ENCODE results near the gene PTPRD.

The PTPRD gene

DNA sequence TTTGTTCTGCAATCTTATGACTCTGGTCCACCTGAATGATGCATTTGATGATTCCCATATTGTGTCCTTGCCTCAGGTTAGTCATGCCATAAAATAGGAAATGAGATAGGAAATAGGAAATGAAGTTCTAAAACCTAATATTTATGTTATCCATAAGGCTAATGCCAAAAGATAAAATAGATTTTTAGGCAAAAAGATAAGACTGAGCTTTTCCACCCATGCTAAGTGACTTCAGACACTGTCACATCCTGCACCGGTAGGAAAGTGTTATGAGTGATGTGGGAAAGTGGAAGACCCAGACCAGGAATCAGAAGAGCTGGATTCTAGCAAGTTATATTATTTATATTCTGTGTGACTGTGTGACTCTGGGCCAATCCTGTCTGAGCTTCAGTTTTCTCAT is 2212.4 kb downstream of the PTPRD start:
- no peaks in the 10 kb centered on the region for H3K27me3 ChIP-seq (ENCODE audit: control insufficient read depth, insufficient read depth, low read length, poor library complexity, severe bottlenecking)

DNA sequence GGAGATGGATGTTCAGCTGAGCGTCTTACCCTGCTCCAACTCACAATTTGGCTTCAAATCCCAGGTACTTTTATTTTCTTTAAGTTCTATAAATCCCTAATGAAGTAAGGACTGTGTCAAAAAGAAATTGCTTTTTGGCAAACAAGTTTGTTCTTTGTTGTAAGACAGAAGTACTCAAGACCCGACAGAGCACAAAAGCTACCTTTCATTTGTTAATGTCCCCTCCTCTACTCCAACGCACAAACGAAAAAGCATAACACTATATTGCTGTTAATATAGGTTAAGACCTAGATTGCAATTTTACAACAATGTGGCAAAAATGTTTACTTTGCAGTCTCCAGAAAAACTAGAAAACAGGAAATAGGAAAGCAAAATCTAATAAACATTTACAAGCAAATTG is 2217.8 kb downstream of the PTPRD start:
- Histone ChIP-seq H3K4me1 (ENCODE audit: control insufficient read depth, insufficient read depth, low read length) (no peaks in the 10 kb centered on the region), H3K9me3 (ENCODE audit: control insufficient read depth, low read length) (no peaks in the 10 kb centered on the region), H3K36me3 (ENCODE audit: control insufficient read depth, insufficient read depth, low read length) (no peaks in the 10 kb centered on the region), H3K4me3 (ENCODE audit: insufficient read depth, low read depth, low read length) (no peak overlapping the region), H3K27ac (ENCODE audit: insufficient read depth, low read depth, low read length, poor library complexity, severe bottlenecking) (no peak overlapping the region), H3K27me3 (ENCODE audit: control insufficient read depth, insufficient read depth, low read length, poor library complexity, severe bottlenecking) (no peaks in the 10 kb centered on the region)
- WGBS, 2 experiments = 48 to 71% methylated on average over 2 of the region's 4 CpGs

More for the DNA sequence above, 2212.4 kb downstream of the PTPRD start:
- WGBS, 2 experiments = 93 to 100% methylated on average over 1 of the region's 1 CpG
- no peak overlapping the region for H3K27ac ChIP-seq (ENCODE audit: insufficient read depth, low read depth, low read length, poor library complexity, severe bottlenecking)
- H3K4me3 ChIP-seq (ENCODE audit: insufficient read depth, low read depth, low read length) = no peak overlapping the region
- H3K36me3 ChIP-seq (ENCODE audit: control insufficient read depth, insufficient read depth, low read length) = no peaks in the 10 kb centered on the region
- peaks cover 15% of the 10 kb centered on the region for H3K4me1 ChIP-seq (ENCODE audit: control insufficient read depth, insufficient read depth, low read length)
- H3K9me3 ChIP-seq (ENCODE audit: control insufficient read depth, low read length) = no peaks in the 10 kb centered on the region

GRCh38 chr9:8394341-8394740 is 2218.5 kb downstream of the PTPRD start:
- 91 to 100% methylated on average over 1 of the region's 1 CpG for WGBS, 2 experiments
- H3K9me3 ChIP-seq (ENCODE audit: control insufficient read depth, low read length) = no peaks in the 10 kb centered on the region
- no peak overlapping the region for H3K4me3 ChIP-seq (ENCODE audit: insufficient read depth, low read depth, low read length)
- H3K36me3 ChIP-seq (ENCODE audit: control insufficient read depth, insufficient read depth, low read length) = no peaks in the 10 kb centered on the region
- H3K27me3 ChIP-seq (ENCODE audit: control insufficient read depth, insufficient read depth, low read length, poor library complexity, severe bottlenecking) = no peaks in the 10 kb centered on the region
- no peaks in the 10 kb centered on the region for H3K4me1 ChIP-seq (ENCODE audit: control insufficient read depth, insufficient read depth, low read length)
- no peak overlapping the region for H3K27ac ChIP-seq (ENCODE audit: insufficient read depth, low read depth, low read length, poor library complexity, severe bottlenecking)

DNA sequence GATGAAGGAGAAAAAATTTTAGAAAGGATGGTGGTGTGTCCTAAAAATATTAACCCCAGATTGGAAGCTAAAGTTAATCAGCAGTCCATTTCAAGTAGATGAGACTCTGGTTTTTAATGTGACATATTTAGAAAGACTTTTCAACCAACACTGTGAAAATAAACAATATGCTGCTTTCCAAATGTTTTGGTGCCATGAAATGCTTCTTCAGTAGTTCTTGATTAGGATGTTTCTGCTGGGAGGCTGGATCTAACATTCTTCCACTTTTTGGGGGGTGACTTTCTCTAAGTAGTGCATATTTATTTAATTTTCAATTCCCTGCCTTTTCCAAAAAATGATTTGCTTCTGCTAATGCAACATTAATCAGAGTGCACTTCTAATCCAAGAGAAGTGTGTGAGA is 2219.9 kb downstream of the PTPRD start:
- H3K4me3 ChIP-seq (ENCODE audit: insufficient read depth, low read depth, low read length) = no peak overlapping the region
- H3K4me1 ChIP-seq (ENCODE audit: control insufficient read depth, insufficient read depth, low read length) = no peaks in the 10 kb centered on the region

DNA sequence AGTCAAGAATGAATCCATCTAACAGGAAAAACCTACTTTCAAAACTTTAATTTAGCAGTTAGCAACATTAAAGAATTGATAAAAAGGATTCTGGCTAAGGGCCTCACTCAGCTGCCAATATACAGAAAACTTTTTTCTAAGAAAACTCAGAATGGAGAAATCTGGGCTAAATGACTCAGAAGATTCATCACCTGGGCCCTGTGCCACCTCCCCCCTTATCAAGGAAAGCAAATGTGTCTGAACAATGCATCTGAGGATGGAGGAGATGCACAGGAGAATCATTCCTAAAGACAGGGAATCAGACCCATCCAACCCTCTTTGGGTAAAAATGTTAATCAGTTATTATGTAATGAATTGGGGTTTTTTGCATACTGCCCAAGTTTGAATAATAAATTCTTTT is 2221.2 kb downstream of the PTPRD start:
- no peak overlapping the region for H3K4me3 ChIP-seq (ENCODE audit: insufficient read depth, low read depth, low read length)
- no peak overlapping the region for H3K27ac ChIP-seq (ENCODE audit: insufficient read depth, low read depth, low read length, poor library complexity, severe bottlenecking)
- H3K4me1 ChIP-seq (ENCODE audit: control insufficient read depth, insufficient read depth, low read length) = no peaks in the 10 kb centered on the region
- no peaks in the 10 kb centered on the region for H3K9me3 ChIP-seq (ENCODE audit: control insufficient read depth, low read length)
- no peaks in the 10 kb centered on the region for H3K36me3 ChIP-seq (ENCODE audit: control insufficient read depth, insufficient read depth, low read length)
- H3K27me3 ChIP-seq (ENCODE audit: control insufficient read depth, insufficient read depth, low read length, poor library complexity, severe bottlenecking) = no peaks in the 10 kb centered on the region

More for the DNA sequence above, 2219.9 kb downstream of the PTPRD start:
- Histone ChIP-seq H3K27me3 (ENCODE audit: control insufficient read depth, insufficient read depth, low read length, poor library complexity, severe bottlenecking) (no peaks in the 10 kb centered on the region), H3K27ac (ENCODE audit: insufficient read depth, low read depth, low read length, poor library complexity, severe bottlenecking) (no peak overlapping the region), H3K9me3 (ENCODE audit: control insufficient read depth, low read length) (no peaks in the 10 kb centered on the region), H3K36me3 (ENCODE audit: control insufficient read depth, insufficient read depth, low read length) (no peaks in the 10 kb centered on the region)

DNA sequence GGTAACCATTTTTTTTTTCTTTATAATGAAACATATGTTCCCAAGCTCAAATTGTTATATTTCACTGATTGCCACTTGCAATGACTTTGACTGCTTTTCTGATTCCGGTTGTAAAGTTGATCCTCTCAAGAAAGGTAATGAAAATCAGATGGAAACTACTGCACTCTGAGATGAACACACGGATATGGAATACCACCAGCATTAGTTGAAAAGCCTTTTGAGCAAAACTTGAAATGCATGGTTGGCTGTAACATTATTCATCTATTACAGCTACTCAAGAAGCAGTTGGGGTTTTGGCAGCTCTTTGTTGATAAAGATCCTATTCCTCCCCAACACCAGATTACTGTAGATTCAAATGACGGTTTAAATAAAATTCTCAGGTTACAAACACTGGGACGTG is 2221.7 kb downstream of the PTPRD start:
- Histone ChIP-seq H3K4me1 (ENCODE audit: control insufficient read depth, insufficient read depth, low read length) (no peaks in the 10 kb centered on the region), H3K36me3 (ENCODE audit: control insufficient read depth, insufficient read depth, low read length) (no peaks in the 10 kb centered on the region), H3K9me3 (ENCODE audit: control insufficient read depth, low read length) (no peaks in the 10 kb centered on the region), H3K27ac (ENCODE audit: insufficient read depth, low read depth, low read length, poor library complexity, severe bottlenecking) (no peak overlapping the region), H3K4me3 (ENCODE audit: insufficient read depth, low read depth, low read length) (no peak overlapping the region), H3K27me3 (ENCODE audit: control insufficient read depth, insufficient read depth, low read length, poor library complexity, severe bottlenecking) (no peaks in the 10 kb centered on the region)
- whole genome bisulfite sequencing, 2 experiments = 81 to 94% methylated on average over 4 of the region's 4 CpGs

GRCh38 chr9:8390571-8390970 is 2222.2 kb downstream of the PTPRD start:
- H3K4me1 ChIP-seq (ENCODE audit: control insufficient read depth, insufficient read depth, low read length) = no peaks in the 10 kb centered on the region
- H3K9me3 ChIP-seq (ENCODE audit: control insufficient read depth, low read length) = no peaks in the 10 kb centered on the region
- H3K27me3 ChIP-seq (ENCODE audit: control insufficient read depth, insufficient read depth, low read length, poor library complexity, severe bottlenecking) = no peaks in the 10 kb centered on the region
- no peaks in the 10 kb centered on the region for H3K36me3 ChIP-seq (ENCODE audit: control insufficient read depth, insufficient read depth, low read length)
- no peak overlapping the region for H3K27ac ChIP-seq (ENCODE audit: insufficient read depth, low read depth, low read length, poor library complexity, severe bottlenecking)
- no peak overlapping the region for H3K4me3 ChIP-seq (ENCODE audit: insufficient read depth, low read depth, low read length)

GRCh38 chr9:8389531-8389930 is 2223.3 kb downstream of the PTPRD start:
- Histone ChIP-seq H3K36me3 (ENCODE audit: control insufficient read depth, insufficient read depth, low read length) (no peaks in the 10 kb centered on the region), H3K4me1 (ENCODE audit: control insufficient read depth, insufficient read depth, low read length) (no peaks in the 10 kb centered on the region), H3K4me3 (ENCODE audit: insufficient read depth, low read depth, low read length) (no peak overlapping the region), H3K27ac (ENCODE audit: insufficient read depth, low read depth, low read length, poor library complexity, severe bottlenecking) (no peak overlapping the region), H3K9me3 (ENCODE audit: control insufficient read depth, low read length) (no peaks in the 10 kb centered on the region), H3K27me3 (ENCODE audit: control insufficient read depth, insufficient read depth, low read length, poor library complexity, severe bottlenecking) (no peaks in the 10 kb centered on the region)
- 91 to 97% methylated on average over 3 of the region's 3 CpGs for WGBS, 2 experiments

GRCh38 chr9:8388132-8388531 is 2224.7 kb downstream of the PTPRD start:
- 90 to 100% methylated on average over 1 of the region's 1 CpG for WGBS, 2 experiments
- Histone ChIP-seq H3K9me3 (ENCODE audit: control insufficient read depth, low read length) (no peaks in the 10 kb centered on the region), H3K4me3 (ENCODE audit: insufficient read depth, low read depth, low read length) (no peak overlapping the region)

DNA sequence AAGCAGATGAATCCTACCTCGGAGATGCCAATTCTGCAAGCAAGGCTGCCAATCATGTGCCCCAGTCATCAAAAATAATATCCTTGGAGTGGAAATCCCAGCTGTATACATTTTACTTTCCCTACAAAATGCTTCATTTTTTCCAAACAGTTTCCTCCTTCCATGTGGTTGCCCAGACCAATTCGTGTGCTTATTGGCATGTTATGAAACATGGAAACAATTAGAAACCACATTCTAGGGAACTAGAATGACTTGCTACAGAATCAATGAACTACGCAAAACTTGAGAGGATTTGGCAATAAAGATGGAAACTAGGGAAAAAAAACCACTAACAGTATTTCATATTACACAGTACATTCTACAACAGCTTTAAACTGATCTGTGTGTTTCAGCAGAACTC is 2228.7 kb downstream of the PTPRD start:
- WGBS, 2 experiments = 88 to 96% methylated on average over 2 to 3 of the region's 3 CpGs
- no peak overlapping the region for H3K4me3 ChIP-seq (ENCODE audit: insufficient read depth, low read depth, low read length)

More at GRCh38 chr9:8388132-8388531, 2224.7 kb downstream of the PTPRD start:
- H3K4me1 ChIP-seq (ENCODE audit: control insufficient read depth, insufficient read depth, low read length) = no peaks in the 10 kb centered on the region
- no peaks in the 10 kb centered on the region for H3K36me3 ChIP-seq (ENCODE audit: control insufficient read depth, insufficient read depth, low read length)
- H3K27ac ChIP-seq (ENCODE audit: insufficient read depth, low read depth, low read length, poor library complexity, severe bottlenecking) = no peak overlapping the region
- no peaks in the 10 kb centered on the region for H3K27me3 ChIP-seq (ENCODE audit: control insufficient read depth, insufficient read depth, low read length, poor library complexity, severe bottlenecking)

GRCh38 chr9:8382777-8383527 is 2229.8 kb downstream of the PTPRD start:
- H3K4me3 ChIP-seq (ENCODE audit: insufficient read depth, low read depth, low read length) = no peak overlapping the region
- no peak overlapping the region for H3K27ac ChIP-seq (ENCODE audit: insufficient read depth, low read depth, low read length, poor library complexity, severe bottlenecking)
- no peaks in the 10 kb centered on the region for H3K27me3 ChIP-seq (ENCODE audit: control insufficient read depth, insufficient read depth, low read length, poor library complexity, severe bottlenecking)
- H3K9me3 ChIP-seq (ENCODE audit: control insufficient read depth, low read length) = no peaks in the 10 kb centered on the region
- WGBS, 2 experiments = 70 to 73% methylated on average over 4 of the region's 4 CpGs
- H3K36me3 ChIP-seq (ENCODE audit: control insufficient read depth, insufficient read depth, low read length) = no peaks in the 10 kb centered on the region
- H3K4me1 ChIP-seq (ENCODE audit: control insufficient read depth, insufficient read depth, low read length) = no peaks in the 10 kb centered on the region

More for the DNA sequence above, 2228.7 kb downstream of the PTPRD start:
- H3K4me1 ChIP-seq (ENCODE audit: control insufficient read depth, insufficient read depth, low read length) = no peaks in the 10 kb centered on the region
- no peaks in the 10 kb centered on the region for H3K36me3 ChIP-seq (ENCODE audit: control insufficient read depth, insufficient read depth, low read length)
- no peaks in the 10 kb centered on the region for H3K9me3 ChIP-seq (ENCODE audit: control insufficient read depth, low read length)
- no peak overlapping the region for H3K27ac ChIP-seq (ENCODE audit: insufficient read depth, low read depth, low read length, poor library complexity, severe bottlenecking)
- no peaks in the 10 kb centered on the region for H3K27me3 ChIP-seq (ENCODE audit: control insufficient read depth, insufficient read depth, low read length, poor library complexity, severe bottlenecking)
